HEK293T (cell line): ENCODE data around the gene CTNNA1.

ENCODE experiments used
- CTCF ChIA-PET: fragments of 350-600 bp; formaldehyde crosslinking; extraction: SDS; loops from one replicate; lab custom pipeline; 2021; ENCODE audit warnings: antibody characterized with exemption, inconsistent platforms; lab: Yijun Ruan, JAX
- POLR2A ChIA-PET: fragments of 350-600 bp; formaldehyde crosslinking; extraction: SDS; loops from one replicate; lab custom pipeline; 2020; ENCODE audit warnings: antibody characterized with exemption, inconsistent platforms; lab: Yijun Ruan, JAX
- DNase-seq: peaks from one replicate; pipeline ENCODE4 v3.0.0; 2012; ENCODE audit warnings: mixed read lengths; ENCODE audit errors: extremely low spot score
- ARNT ChIP-seq: fragments of 450-650 bp; IDR thresholded peaks from 2 replicates; pipeline ENCODE4 v1.6.1; 2017; ENCODE audit warnings: mild to moderate bottlenecking
- BHLHE40 ChIP-seq: fragments of 450-650 bp; IDR thresholded peaks from 2 replicates; pipeline ENCODE4 v1.6.1; 2016; ENCODE audit warnings: mild to moderate bottlenecking, moderate library complexity, borderline replicate concordance
- CTBP1 ChIP-seq: fragments of 450-650 bp; IDR thresholded peaks from 2 replicates; pipeline ENCODE4 v1.6.1; 2016; ENCODE audit warnings: borderline replicate concordance
- ELF4 ChIP-seq: fragments of 450-650 bp; IDR thresholded peaks from 2 replicates; pipeline ENCODE4 v1.6.1; 2017; ENCODE audit warnings: antibody characterized with exemption
- FOXA1 ChIP-seq: fragments of 450-650 bp; IDR thresholded peaks from 2 replicates; pipeline ENCODE4 v1.6.1; 2016; ENCODE audit warnings: mild to moderate bottlenecking
- FOXK2 ChIP-seq: fragments of 450-650 bp; IDR thresholded peaks from 2 replicates; pipeline ENCODE4 v1.6.1; 2016; ENCODE audit warnings: mild to moderate bottlenecking
- FOXM1 ChIP-seq: fragments of 450-650 bp; IDR thresholded peaks from 2 replicates; pipeline ENCODE4 v1.6.1; 2017; ENCODE audit warnings: mild to moderate bottlenecking, borderline replicate concordance
- HDGF ChIP-seq: fragments of 450-650 bp; IDR thresholded peaks from 2 replicates; pipeline ENCODE4 v1.6.1; 2017; ENCODE audit warnings: antibody characterized with exemption, borderline replicate concordance
- L3MBTL2 ChIP-seq: fragments of 450-650 bp; conservative IDR thresholded peaks from 2 replicates; pipeline ENCODE4 v1.6.1; 2016; ENCODE audit warnings: mild to moderate bottlenecking
- LEF1 ChIP-seq: fragments of 450-650 bp; IDR thresholded peaks from 2 replicates; pipeline ENCODE4 v1.6.1; 2017; ENCODE audit warnings: mild to moderate bottlenecking, borderline replicate concordance
- NFRKB ChIP-seq: fragments of 450-650 bp; IDR thresholded peaks from 2 replicates; pipeline ENCODE4 v1.6.1; 2016; ENCODE audit warnings: mild to moderate bottlenecking, moderate library complexity
- PKNOX1 ChIP-seq: fragments of 450-650 bp; IDR thresholded peaks from 2 replicates; pipeline ENCODE4 v1.6.1; 2016
- SP1 ChIP-seq: fragments of 450-650 bp; IDR thresholded peaks from 2 replicates; pipeline ENCODE4 v1.6.1; 2017
- SUZ12 ChIP-seq: fragments of 450-650 bp; IDR thresholded peaks from 2 replicates; pipeline ENCODE4 v1.6.1; 2016; ENCODE audit warnings: mild to moderate bottlenecking
- TARDBP ChIP-seq: fragments of 450-650 bp; IDR thresholded peaks from 2 replicates; pipeline ENCODE4 v1.6.1; 2016
- ZNF384 ChIP-seq: fragments of 450-650 bp; IDR thresholded peaks from 2 replicates; pipeline ENCODE4 v1.6.1; 2016

The CTNNA1 gene

GRCh38 chr5:138790684-138791083 is 37.5 kb downstream of the CTNNA1 start:
- no peak for TF ChIP-seq NFRKB
- TF ChIP-seq FOXA1: no peak
- TF ChIP-seq SP1: no peak
- TF ChIP-seq FOXM1: no peak
- TF ChIP-seq CTBP1: no peak
- TF ChIP-seq BHLHE40: no peak
- no peak for TF ChIP-seq ELF4
- TF ChIP-seq ZNF384: no peak
- TF ChIP-seq L3MBTL2: no peak
- no peak for TF ChIP-seq ARNT
- TF ChIP-seq FOXK2: no peak
- TF ChIP-seq PKNOX1: no peak
- TF ChIP-seq LEF1: no peak
- no peak for DNase-seq
- ChIA-PET CTCF (interaction anchor here (0.9 to 3.6 kb wide), 5 partner anchors 7 to 78 kb away, joined by 3 to 31 read pairs (median 5); no protein-coding TSS in a partner anchor), POLR2A (no interaction called here)

GRCh38 chr5:138792195-138792790 is 39.1 kb downstream of the CTNNA1 start:
- TF ChIP-seq FOXA1 (no peak), ARNT (no peak), NFRKB (no peak), TARDBP (no peak), FOXK2 (no peak), L3MBTL2 (no peak), LEF1 (no peak), HDGF (no peak), FOXM1 (no peak), ZNF384 (no peak), CTBP1 (no peak)
- ChIA-PET CTCF (interaction anchor here (0.9 kb wide), 2 partner anchors 18 to 30 kb away, joined by 3 read pairs; no protein-coding TSS in a partner anchor), POLR2A (interaction anchor here (1.1 kb wide), 1 partner anchor 11 kb away, joined by 3 read pairs; no protein-coding TSS in a partner anchor)
- no peak for DNase-seq

- DNase-seq: no peak
- ChIA-PET CTCF (no interaction called here), POLR2A (no interaction called here)
- no peak for TF ChIP-seq FOXA1
- no peak for TF ChIP-seq FOXK2
- no peak for TF ChIP-seq PKNOX1
- TF ChIP-seq ARNT: no peak
- TF ChIP-seq L3MBTL2: no peak
- no peak for TF ChIP-seq FOXM1
- TF ChIP-seq TARDBP: no peak
- TF ChIP-seq SUZ12: no peak
- no peak for TF ChIP-seq CTBP1
- no peak for TF ChIP-seq NFRKB
- TF ChIP-seq ZNF384: no peak
- no peak for TF ChIP-seq HDGF
- TF ChIP-seq SP1: no peak
- TF ChIP-seq ELF4: no peak
- TF ChIP-seq LEF1: no peak
- TF ChIP-seq BHLHE40: no peak
Measured at GRCh38 chr5:138793575-138793974, 40.4 kb downstream of the CTNNA1 start.

- POLR2A ChIA-PET: no interaction called here
Measured at GRCh38 chr5:138803285-138803684, 50.1 kb downstream of the CTNNA1 start.

GRCh38 chr5:138803935-138804334 is 50.7 kb downstream of the CTNNA1 start:
- POLR2A ChIA-PET: no interaction called here

More at GRCh38 chr5:138803285-138803684, 50.1 kb downstream of the CTNNA1 start:
- TF ChIP-seq FOXK2 (no peak), NFRKB (no peak), HDGF (no peak), PKNOX1 (no peak), SP1 (no peak), BHLHE40 (no peak), ZNF384 (no peak), LEF1 (no peak), CTBP1 (no peak), FOXA1 (no peak), TARDBP (no peak), ELF4 (no peak)
- no peak for DNase-seq
- CTCF ChIA-PET: interaction anchor here (0.7 to 5.5 kb wide), 2 partner anchors 13 to 992 kb away, joined by 4 to 31 read pairs; partner anchors contain the start of gene PSD2

GRCh38 chr5:138805096-138805495 is 51.9 kb downstream of the CTNNA1 start:
- ChIA-PET CTCF (interaction anchor here (0.6 to 5.5 kb wide), 4 partner anchors 15 to 257 kb away, joined by 3 to 31 read pairs (median 4); no protein-coding TSS in a partner anchor), POLR2A (no interaction called here)
- no peak for DNase-seq
- no peak for TF ChIP-seq ARNT
- TF ChIP-seq HDGF: no peak
- no peak for TF ChIP-seq L3MBTL2
- no peak for TF ChIP-seq FOXA1
- no peak for TF ChIP-seq FOXM1
- no peak for TF ChIP-seq BHLHE40
- TF ChIP-seq TARDBP: no peak
- TF ChIP-seq FOXK2: no peak
- no peak for TF ChIP-seq SP1
- TF ChIP-seq LEF1: no peak
- no peak for TF ChIP-seq SUZ12
- no peak for TF ChIP-seq PKNOX1
- TF ChIP-seq CTBP1: no peak
- TF ChIP-seq ZNF384: no peak
- no peak for TF ChIP-seq NFRKB
- no peak for TF ChIP-seq ELF4

More at GRCh38 chr5:138803935-138804334, 50.7 kb downstream of the CTNNA1 start:
- TF ChIP-seq CTBP1: no peak
- no peak for TF ChIP-seq L3MBTL2
- TF ChIP-seq ARNT: no peak
- TF ChIP-seq ZNF384: no peak
- no peak for TF ChIP-seq FOXA1
- no peak for TF ChIP-seq SP1
- no peak for DNase-seq
- CTCF ChIA-PET: interaction anchor here (5.5 kb wide), 1 partner anchor 14 kb away, joined by 31 read pairs; no protein-coding TSS in a partner anchor
